SHP77 treated with DMSO at 0.1 percent for 48 hours (cell line): ENCODE results near the gene ENOX1.

Experiments used
- DNase-seq: peaks from one replicate; lab custom pipeline; 2025; lab: John Stamatoyannopoulos, UW

ENOX1 gene

DNA sequence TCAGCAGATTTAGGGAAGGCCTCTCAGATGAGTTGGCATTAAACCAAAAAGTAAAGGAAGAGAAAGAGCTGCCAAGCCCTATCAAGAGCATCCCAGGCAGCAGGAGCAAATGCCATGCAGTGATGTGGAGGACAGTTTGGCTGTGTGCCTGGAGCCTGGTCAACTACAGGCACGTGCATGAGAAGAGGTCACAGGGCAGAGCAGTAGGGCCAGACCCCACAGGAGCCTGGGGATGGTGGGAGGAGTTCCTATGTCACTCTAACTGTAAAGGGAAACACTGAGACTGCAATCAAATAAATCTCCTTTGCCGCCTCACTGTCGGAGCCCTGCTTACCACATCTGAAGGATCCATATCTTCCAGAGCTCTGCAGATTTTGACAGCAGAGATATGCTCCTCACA lies 240.5 kb downstream of the ENOX1 start:
- DNase-seq: no peak

DNA sequence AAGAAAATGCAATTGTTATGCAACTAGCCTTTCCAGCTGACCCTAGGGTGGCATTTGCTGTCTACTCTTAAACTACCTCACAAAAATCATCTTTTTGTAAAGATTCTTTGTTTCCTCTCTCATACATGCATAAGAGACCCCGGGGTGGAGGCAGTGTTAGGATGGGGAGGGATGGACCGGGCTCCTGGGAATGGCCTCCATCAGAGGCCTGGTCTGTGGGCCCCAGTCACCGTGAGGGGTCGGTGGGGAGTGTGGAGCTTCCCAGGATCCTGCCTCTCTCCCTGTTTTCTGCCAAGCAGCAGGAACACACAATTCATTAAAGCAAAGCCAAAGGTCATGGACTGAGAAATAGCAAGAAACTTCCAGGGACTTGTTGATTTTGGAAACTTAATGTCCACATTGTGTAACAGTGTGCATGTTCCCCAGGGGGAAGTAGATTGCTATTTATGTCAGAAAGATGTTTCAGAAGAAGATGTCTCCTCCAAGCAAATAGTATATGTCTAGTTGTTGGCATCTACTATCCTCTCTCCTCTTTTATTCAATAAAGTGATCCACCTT lies 241.4 kb downstream of the ENOX1 start:
- DNase-seq: no peak

DNA sequence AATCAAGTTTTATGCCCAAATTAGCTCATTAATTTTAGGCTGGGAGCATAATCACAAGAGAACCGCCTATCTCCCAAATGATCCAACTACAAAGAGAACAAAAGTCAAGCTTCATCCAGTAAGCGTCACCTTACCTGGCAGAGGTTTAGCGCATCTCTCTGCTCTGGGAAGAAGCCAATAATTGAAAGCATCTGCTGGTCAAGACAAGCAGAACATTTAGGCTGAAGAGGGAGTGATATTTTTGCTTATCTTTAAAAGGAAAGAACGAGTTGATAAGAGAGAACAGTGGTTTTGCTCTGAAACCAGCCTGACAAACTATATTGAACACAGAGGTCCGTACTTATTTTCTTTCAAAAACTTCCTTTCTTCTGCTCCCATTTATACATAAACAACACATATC lies 242.1 kb downstream of the ENOX1 start:
- no peak for DNase-seq

DNA sequence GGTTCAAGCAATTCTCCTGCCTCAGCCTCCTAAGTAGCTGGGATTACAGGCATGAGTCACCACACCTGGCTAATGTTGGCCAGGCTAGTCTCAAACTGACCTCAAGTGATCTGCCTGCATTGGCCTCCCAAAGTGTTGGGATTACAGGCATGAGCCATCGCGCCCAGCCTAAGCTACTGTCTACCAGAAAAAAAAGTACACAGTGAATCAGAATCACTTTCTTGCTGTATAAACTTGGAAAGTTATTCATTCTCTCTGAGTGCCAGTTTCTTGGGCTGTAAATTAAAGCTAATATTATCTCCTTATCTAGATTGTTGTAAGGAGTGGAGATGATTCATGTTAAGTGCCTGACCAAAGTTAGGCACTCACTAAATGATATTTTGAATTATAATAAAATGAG lies 242.8 kb downstream of the ENOX1 start:
- no peak for DNase-seq

DNA sequence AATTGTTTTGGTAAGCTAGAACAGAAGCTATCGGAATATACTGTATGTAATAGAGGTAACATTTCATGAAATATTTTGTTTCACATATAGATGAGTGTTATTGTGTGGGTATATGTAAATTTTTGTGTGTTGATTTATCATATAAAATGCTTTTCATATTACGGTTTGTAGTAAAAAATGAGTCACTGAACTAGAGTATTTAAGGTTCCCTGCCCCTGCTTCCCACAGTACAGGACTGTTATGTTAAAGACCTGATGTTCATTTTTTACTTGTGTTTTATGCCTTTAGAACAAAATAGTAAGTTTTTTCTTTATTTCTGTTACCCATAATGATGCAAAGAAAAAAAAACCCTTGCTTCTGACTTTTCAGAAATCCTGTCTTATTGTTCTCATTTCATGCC lies 243.4 kb downstream of the ENOX1 start:
- no peak for DNase-seq

DNA sequence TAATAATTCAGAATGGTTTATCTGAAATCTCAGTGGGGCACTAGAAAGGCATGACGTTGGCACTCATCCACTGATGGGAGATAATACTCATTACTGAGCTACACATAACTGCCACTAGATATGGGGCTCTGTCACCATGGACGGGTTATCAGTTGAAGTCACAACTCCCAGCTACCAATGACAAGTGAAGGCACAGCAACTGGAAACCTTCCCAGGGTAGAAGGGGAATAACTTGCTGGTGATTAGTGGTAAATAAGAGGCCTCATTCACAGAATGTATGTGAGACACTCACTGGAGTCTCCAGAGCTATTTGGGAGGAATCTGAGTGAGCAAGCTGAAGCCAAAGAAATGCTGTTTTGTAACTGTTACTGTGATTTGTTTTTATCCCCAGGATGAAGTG lies 249.6 kb downstream of the ENOX1 start:
- no peak for DNase-seq

DNA sequence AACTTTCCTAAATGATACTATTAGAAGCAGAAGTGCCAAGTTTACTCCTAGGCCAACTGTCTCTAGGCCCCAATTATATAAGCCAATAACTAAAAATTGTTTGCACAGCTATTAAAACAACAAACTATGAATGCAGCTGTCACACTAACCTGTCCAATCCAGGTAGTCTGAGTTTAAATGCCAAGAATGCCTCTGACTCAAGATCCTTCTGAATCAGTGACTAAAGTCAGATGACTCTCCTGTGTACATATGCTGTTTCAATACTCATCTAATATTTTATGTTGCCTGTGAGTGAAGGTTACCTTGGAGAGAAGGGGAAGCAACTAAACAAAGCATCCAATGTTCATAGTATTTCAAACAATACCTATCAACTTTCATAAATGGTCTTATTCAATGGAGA lies 257.0 kb downstream of the ENOX1 start:
- DNase-seq: no peak

DNA sequence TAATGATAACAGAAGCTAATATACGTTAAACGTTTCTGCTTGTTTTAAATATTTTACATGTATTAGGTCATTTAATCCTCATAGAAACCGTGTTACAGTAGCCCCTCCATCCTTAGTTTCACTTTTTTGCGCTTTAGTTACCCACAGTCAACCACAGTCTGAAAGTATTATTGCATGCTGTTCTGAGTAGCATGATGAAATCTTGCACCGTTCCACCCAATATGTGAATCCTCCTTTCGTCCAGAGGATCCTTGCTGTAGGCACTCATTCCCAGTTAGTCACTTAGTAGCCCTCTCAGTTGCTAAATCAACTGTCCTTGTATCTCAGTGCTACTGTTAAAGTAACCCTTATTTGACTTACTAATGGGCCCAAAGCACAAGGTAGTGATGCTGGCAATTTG lies 257.8 kb downstream of the ENOX1 start:
- no peak for DNase-seq

DNA sequence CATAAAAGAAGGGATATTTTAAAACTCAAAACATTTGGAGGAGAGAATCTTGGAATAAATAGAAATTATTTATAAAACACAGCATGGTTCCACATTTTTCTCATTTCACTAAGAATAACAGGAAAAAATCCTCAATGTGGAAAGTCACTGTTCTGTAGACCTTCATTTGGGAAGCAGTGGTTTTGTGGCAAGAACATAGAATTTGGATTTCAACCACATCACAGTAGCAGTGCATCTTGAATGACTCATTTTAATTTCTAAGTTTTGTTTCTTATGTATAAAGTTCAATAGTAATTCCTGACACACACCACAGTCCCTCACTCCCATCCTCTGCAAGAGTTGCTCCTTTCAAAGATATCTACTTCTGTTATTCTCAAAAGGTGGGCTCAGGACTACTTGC lies 264.0 kb downstream of the ENOX1 start:
- DNase-seq: no peak

DNA sequence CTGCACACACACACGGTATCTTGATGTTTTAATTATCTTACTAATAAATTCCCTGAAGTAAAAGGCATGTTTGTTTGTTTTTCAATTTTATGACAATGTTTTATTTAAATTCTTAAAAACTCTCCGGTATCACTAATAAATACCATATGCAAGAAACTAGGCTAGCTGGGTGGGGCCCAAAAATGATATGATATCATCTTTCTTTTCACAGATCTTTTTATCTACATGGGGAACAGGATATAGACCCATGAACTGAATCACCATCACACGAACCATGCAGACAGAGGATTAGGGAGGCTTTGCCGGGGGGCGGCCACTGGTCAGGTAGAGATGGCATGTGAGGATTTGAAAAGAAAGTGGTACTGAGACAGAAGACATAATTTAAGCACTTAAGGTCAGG lies 266.4 kb downstream of the ENOX1 start:
- no peak for DNase-seq

DNA sequence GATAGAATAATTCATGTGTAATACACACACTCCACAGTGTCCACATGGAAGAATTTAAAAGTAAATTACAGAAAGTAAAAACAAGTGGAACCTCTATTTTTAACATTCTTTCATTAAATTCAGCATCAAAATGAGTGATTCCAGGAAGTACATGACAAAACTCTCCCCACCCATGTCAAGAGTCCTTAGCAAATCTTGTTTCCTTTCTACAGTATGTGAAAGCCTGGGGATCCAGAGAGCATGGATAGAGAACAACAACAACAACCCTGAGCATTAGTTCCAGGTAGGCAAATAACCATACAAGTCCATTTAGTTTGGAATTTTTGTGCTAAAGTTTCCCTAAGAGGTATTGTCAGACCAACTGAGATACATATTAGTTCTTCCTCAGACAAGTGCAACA lies 267.9 kb downstream of the ENOX1 start:
- DNase-seq: no peak

DNA sequence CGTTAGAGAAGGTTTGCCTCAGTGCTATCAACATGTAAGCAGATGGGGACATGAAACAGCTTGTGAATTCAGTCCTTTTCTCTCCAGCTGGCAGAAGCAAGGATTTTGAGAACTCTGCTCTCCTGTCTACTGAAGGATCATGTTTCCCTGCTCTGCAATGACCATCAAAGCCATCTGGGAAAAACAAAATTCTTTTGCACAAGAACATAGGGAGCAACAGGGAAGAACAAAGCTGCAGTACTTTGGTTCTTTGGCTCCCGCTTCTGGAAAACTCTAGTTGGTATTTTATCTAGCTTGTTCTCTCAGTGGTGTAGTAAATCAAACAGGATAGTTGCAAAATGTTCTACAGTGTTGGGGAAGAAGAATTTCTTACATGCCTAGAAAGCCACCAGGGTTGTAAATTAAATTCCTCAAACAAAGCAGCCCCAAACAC lies 270.4 kb downstream of the ENOX1 start:
- no peak for DNase-seq

DNA sequence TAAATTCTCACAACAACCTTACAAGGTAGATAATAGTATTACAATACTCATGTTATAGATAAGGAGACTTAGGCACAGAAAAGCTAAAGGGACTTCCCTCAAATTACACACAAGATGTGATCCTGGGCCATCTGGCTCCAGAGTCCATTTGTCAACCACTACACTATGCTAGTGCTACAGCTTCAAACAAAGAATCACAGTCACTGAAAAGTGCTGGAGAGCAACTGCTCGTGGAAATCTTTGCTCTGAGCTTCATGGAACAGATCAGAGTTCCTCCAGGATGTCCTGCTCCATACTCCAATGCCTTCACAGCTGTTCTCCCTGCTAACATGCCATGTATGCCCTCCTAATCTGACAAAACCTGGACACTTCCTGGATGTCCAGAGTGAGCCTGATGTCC lies 271.2 kb downstream of the ENOX1 start:
- DNase-seq: no peak

DNA sequence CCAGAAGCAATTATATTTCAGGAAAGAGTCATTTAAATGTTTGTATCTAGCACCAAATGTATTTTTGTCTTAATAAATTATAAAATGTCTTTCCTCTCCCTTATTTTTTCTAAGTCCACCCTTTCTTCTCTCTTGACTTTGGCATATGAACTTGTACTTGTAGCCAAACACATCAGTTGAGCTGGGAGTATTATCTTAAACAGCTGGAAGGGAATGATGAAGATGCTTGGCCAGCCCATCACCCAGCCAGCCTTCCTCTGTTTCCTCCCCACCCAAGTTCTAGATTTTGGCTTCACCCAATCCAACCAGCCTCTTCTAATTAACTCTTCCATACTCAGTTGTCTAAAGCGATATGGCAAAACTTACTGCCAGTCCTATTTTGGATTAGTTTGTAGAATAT lies 272.5 kb downstream of the ENOX1 start:
- DNase-seq: no peak

DNA sequence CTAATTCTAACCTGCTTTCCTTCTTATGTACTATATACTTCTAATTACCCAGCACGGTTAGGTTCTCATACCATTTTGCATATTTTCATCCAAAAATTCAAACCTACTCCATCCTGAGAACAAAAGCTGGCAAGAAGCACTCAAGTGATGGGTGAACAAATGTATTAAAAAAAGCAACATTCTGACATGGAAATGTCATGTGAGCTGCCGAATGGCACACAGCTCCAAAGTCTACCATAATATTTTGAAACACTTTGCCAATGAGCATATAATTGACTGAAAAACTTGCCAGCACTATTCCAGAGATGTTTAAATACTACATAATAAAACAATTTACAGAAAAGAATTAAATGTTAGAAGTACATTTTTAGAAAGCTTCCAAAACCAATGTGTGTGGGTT lies 274.6 kb downstream of the ENOX1 start:
- no peak for DNase-seq

DNA sequence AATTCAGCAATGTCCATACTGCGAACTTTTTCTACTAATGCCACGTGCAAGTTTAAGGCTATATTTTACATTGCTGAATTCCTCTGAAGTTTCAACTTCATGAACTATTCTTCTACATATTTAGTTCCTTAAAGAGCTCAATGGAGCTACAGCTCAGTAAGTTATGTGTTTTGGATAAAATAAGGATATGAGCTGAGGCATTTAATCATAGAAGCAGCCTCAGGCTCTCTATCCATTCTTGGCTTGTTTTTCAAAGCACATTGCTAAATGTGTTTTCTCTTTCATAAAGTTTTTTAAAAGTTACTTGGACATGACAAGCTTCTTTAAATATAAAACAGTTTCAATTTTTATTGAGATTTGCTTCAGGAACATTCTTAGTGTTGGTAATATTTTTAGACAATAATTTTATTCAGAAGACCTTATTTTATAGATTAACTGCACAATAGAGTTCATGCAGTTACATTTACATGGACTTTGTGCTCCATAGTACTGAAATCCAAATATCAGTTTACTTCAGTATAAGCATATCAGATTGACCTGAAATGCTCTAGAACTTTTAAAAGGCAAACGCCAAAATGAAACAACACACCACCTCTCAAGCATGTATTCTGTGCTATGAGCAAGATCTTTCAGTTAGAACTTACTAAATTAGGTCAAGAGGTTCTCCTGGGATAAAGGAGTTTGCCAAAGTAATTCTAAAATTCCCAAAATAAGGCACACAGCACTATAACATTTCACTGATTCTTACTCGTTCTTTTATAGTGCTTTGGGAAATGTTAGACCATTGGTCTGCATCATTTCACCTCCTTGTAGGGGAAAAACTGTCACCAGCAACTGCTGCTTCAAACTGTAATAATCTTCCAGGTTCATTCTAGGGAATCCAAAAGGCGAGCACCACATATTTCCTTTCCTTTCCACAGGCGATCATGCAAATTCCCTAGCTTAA lies 275.5 kb downstream of the ENOX1 start:
- DNase-seq: no peak

DNA sequence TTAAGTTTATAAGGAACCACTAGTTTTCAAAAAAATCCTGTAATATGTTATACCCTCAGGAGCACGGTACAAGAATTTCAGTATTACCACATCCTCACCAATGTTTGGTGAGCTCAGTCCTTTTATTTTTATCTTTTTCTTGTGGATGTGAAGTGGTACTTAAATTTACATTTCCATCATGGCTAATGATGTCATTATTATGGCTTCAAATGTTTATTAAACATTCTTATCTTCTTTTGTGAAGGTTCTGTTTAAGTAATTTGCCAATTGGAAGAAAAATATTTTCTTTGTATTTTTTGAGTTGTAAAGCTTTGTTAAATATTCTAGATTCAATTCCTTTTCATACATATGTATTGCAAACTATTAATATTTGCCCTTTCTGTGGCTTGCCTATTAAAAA lies 291.0 kb downstream of the ENOX1 start:
- DNase-seq: no peak

DNA sequence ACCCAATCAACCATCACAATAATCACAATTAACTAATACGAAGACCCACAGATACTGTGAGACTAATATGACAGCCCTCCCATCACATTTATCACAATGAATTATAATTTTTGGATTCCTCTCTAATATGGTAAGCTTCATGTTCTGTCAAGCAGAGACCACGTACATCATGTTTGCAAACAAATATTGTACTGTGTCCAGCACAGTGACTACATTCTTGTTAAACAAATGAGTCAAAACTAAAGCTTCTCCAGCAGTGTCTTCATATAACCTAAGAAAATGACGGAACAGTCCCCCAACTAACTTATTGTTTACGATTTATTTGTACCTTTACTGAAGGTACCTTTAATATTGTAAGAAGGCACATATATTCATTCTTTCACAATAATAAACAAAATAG lies 292.6 kb downstream of the ENOX1 start:
- no peak for DNase-seq

DNA sequence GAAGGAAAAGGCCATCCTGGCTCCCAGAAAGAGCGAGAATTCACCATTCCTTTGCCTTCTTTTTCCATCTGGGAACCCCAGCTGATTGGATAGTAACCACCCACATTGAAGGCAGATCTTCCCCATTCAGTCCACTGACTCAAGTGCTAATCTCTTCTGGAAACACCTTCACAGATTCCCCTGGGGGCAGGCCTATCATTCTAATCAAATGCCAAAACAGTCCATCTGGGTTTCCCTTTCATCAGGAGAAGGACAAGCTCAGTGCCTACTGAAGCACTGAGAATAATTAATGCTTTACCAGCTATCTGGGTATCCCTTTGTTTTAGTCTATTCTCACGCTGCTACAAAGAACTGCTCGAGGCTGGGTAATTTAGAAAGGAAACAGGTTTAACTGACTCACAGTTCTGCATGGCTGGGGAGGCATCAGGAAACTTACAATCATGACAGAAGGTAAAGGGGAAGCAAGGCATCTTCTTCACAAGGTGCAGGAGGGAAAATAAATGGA lies 293.2 kb downstream of the ENOX1 start:
- DNase-seq: no peak

DNA sequence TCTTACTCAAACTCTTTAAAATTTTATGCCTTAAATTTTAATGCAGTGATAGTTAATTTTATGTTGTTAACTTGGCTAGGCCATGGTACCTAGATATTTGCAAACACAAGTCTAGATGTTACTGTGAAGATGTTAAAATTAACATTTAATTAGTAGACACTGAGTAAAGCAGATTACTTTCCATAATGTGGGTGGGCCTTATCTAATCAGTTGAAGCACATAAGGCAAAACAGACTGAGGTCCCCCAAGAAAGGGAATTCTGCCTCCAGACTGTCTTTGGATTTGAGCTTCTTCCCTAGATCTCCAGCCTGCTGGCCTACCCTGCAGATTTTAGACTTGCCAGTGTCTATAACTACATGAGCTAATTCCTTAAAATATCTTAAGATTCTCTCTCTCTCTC lies 294.0 kb downstream of the ENOX1 start:
- DNase-seq: no peak

DNA sequence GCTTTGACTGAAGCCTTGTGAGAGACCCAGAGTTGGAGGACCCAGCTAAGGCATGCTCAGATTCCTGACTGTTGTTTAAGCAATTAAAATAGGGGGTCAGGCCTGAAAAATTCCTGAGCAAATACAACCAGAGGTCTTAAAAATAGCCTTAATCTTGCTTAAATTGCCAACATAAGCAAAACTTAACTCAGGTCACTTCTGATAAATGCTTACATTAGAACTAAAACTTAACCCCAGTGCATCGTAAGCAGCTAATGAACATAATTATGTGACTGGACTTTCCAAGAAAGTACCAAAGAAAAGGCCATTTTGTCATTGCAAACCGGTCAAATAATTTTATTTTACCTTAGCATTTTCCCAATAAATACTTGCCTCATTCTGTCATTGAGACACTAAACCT lies 294.5 kb downstream of the ENOX1 start:
- no peak for DNase-seq

DNA sequence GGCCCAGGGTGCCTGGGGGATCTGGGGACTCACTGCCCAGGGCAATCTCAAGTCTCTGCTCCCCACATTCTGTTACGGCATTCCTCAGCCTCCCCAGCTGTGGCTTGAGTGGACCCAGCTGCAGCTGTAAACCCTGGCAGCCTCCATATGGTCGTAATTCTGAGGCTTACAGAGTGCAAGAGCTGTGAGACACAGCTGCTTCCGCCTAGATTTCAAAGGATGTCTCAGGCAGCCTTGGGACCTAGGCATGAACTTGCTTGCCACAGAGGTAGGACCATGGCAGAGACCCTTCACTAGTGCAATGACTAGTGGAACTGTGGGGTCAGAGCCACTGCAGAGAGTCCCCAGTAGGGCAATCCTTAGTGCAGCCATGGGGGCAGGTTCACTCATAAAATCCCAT lies 297.5 kb downstream of the ENOX1 start:
- DNase-seq: no peak

DNA sequence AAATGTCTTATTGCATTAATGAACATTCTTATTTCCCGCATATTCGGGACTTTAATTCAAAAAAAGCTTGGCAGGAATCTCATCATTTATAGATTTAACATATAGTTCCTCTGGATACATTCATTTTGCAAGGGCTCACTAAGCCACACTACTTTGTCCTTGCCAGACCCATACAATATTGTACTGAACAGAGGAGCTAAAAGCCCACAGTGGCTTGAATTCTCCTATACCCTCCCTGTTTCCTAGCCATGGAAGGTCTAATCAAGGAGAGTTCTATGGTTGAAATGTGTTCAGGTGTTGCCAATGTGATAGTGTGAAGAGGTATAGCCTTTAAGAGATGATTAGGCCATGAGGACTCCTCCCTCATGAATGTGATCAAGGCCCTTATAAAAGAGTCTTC lies 298.9 kb downstream of the ENOX1 start:
- no peak for DNase-seq

DNA sequence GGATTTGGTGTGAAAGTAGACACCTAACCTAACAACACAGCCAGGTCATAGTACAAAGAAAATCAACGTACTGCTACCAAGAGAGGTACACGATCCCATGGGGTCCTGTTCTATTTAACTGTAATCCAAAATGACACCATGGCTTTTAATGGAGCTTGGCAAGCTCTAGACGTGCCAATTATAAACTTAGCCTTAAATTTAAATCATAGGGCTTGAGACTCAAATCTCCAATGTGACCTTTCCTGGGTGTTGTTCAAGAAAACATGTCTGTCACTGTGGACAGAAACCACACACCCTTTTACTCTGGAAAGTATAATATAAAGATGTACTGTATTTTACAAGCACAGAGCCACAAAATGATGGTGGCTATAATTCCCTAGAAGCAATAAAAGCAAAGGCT lies 299.3 kb downstream of the ENOX1 start:
- DNase-seq: no peak
